SU-DHL-6 (cell line): Measurements from ENCODE around the gene ZNF483.

Experiments used
- H2AFZ ChIP-seq: fragments of 200-600 bp; sonication (generic); 2 replicates; pipeline ENCODE4 v1.6.1; 2014; ENCODE audit warnings: low read depth, mild to moderate bottlenecking, moderate library complexity, mixed read lengths, antibody characterized with exemption, low read length; ENCODE audit not compliant: severe bottlenecking
- H3F3A ChIP-seq: fragments of 200-600 bp; shearing (Covaris generic); 2 replicates; pipeline ENCODE4 v1.6.0; 2016; ENCODE audit warnings: antibody characterized with exemption, mild to moderate bottlenecking; ENCODE audit not compliant: insufficient read depth
- H3K27ac ChIP-seq: fragments of 200-600 bp; sonication (generic); 2 replicates; pipeline ENCODE4 v1.5.1; 2016; ENCODE audit warnings: low read depth, mild to moderate bottlenecking, low read length, moderate library complexity, mixed read lengths
- H3K27me3 ChIP-seq: fragments of 200-600 bp; sonication (generic), shearing (Covaris generic); 2 replicates; pipeline ENCODE4 v1.6.0; 2014; ENCODE audit warnings: mild to moderate bottlenecking, low read length
- H3K36me3 ChIP-seq: fragments of 200-600 bp; sonication (generic); 2 replicates; pipeline ENCODE4 v1.6.1; 2014; ENCODE audit warnings: mild to moderate bottlenecking, low read length, mixed read lengths
- H3K4me2 ChIP-seq: fragments of 300-600, 200-600 bp; shearing (Covaris generic), sonication (generic); 2 replicates; pipeline ENCODE4 v1.6.0; 2014; ENCODE audit warnings: low read length, low read depth, mild to moderate bottlenecking; ENCODE audit not compliant: poor library complexity, severe bottlenecking
- H3K4me3 ChIP-seq: fragments of 200-600 bp; sonication (generic); 2 replicates; pipeline ENCODE4 v1.5.1; 2014; ENCODE audit warnings: antibody characterized with exemption, low read length, mild to moderate bottlenecking, mixed read lengths; ENCODE audit not compliant: insufficient read depth, poor library complexity, severe bottlenecking
- H3K79me2 ChIP-seq: fragments of 200-600 bp; sonication (generic); 2 replicates; pipeline ENCODE4 v1.6.1; 2014; ENCODE audit warnings: mild to moderate bottlenecking, low read length, moderate library complexity; ENCODE audit not compliant: insufficient read depth
- H3K9ac ChIP-seq: fragments of 200-600 bp; sonication (generic); 2 replicates; pipeline ENCODE4 v1.7.0; 2014; ENCODE audit warnings: mild to moderate bottlenecking, low read length
- H3K9me2 ChIP-seq: fragments of 200-600 bp; sonication (generic); replicated peaks from 2 replicates; pipeline ENCODE4 v1.6.1; 2014; ENCODE audit warnings: low read length; ENCODE audit not compliant: insufficient read depth
- H3K9me3 ChIP-seq: fragments of 200-600 bp; sonication (generic); 2 replicates; pipeline ENCODE4 v1.6.1; 2014; ENCODE audit warnings: low read length, mixed read lengths; ENCODE audit not compliant: insufficient read depth
- H4K20me1 ChIP-seq: fragments of 200-600 bp; sonication (generic); 2 replicates; pipeline ENCODE4 v1.6.1; 2014; ENCODE audit warnings: low read depth, mild to moderate bottlenecking, antibody characterized with exemption, low read length, moderate library complexity, mixed read lengths
- EZH2phosphoT487 ChIP-seq: fragments of 200-600 bp; sonication (generic), shearing (Covaris generic); conservative IDR thresholded peaks from 2 replicates; pipeline ENCODE4 v1.6.1; 2018; ENCODE audit warnings: mild to moderate bottlenecking, antibody characterized with exemption, low read length, moderate library complexity, mixed read lengths
- TF ChIP-seq, protein P1 (sequence below): fragments of 200-600 bp; sonication (generic); IDR thresholded peaks from one replicate; pipeline ENCODE4 v1.5.1; 2017; ENCODE audit warnings: antibody characterized with exemption, mild to moderate bottlenecking, low read length, moderate library complexity; ENCODE audit not compliant: insufficient read depth, poor library complexity, severe bottlenecking

The ZNF483 gene

DNA sequence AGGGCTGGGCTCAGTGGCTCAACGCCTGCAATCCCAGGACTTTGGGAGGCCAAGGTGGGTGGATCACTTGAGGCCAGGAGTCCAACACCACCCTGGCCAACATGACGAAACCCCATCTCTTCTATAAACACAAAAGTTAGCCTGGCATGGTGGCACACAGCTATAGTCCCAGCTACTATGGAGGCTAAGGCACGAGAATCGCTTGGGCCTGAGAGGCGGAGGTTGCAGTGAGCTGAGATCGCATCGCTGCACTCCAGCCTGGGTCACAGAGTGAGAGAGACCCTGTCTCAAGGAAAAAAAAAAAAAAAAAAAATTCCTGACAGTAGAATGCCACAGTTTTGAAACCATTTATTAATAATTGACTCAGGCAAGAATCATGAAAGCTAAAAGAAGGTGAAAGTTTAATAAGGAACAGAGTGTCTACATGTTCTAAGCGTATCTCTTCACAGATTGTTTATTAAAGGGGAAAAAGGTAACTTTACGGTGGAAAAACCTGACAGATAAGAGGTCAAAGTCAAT, 80.1 kb downstream of the ZNF483 start:
- Histone ChIP-seq H3K9ac (no peak overlapping the region), H3K27me3 (no peaks in the 10 kb centered on the region), H4K20me1 (no peaks in the 10 kb centered on the region), H3K4me2 (no peak overlapping the region), H3K9me3 (no peaks in the 10 kb centered on the region), H2AFZ (no peak overlapping the region), H3K36me3 (no peaks in the 10 kb centered on the region), H3K79me2 (no peaks in the 10 kb centered on the region), H3K4me3 (no peak overlapping the region), H3K27ac (no peak overlapping the region), H3F3A (no peaks in the 10 kb centered on the region), H3K9me2 (no peaks in the 10 kb centered on the region)
- no peak for TF ChIP-seq EZH2phosphoT487
- TF ChIP-seq, protein P1, sequence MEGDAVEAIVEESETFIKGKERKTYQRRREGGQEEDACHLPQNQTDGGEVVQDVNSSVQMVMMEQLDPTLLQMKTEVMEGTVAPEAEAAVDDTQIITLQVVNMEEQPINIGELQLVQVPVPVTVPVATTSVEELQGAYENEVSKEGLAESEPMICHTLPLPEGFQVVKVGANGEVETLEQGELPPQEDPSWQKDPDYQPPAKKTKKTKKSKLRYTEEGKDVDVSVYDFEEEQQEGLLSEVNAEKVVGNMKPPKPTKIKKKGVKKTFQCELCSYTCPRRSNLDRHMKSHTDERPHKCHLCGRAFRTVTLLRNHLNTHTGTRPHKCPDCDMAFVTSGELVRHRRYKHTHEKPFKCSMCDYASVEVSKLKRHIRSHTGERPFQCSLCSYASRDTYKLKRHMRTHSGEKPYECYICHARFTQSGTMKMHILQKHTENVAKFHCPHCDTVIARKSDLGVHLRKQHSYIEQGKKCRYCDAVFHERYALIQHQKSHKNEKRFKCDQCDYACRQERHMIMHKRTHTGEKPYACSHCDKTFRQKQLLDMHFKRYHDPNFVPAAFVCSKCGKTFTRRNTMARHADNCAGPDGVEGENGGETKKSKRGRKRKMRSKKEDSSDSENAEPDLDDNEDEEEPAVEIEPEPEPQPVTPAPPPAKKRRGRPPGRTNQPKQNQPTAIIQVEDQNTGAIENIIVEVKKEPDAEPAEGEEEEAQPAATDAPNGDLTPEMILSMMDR = no peak

DNA sequence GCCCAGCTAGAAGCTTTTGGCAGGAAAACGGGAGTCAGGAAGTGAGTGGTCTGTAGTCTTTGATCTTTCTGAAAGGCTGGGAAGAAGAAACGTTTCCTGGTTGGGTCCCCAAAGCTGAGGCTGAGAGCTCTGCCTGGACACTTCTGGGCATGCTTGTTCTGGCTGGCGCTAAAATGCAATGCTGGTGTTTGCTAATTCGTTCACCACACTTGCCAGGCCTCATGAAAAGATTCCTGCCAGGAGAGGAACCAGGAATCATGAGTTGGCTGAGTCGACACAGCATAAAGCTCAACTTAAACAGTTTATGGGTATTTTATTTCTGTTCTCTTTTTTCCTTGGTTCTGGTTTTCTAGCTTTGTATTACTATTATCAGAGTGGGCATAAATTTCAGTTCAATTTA, 85.2 kb downstream of the ZNF483 start:
- H4K20me1 ChIP-seq = no peaks in the 10 kb centered on the region
- no peak overlapping the region for H3K4me2 ChIP-seq
- no peak for TF ChIP-seq EZH2phosphoT487
- TF ChIP-seq, protein P1 = no peak
- H3K9me2 ChIP-seq = no peaks in the 10 kb centered on the region
- H2AFZ ChIP-seq = no peak overlapping the region
- H3K27me3 ChIP-seq = no peaks in the 10 kb centered on the region
- no peak overlapping the region for H3K4me3 ChIP-seq
- no peaks in the 10 kb centered on the region for H3F3A ChIP-seq
- no peaks in the 10 kb centered on the region for H3K79me2 ChIP-seq
- H3K27ac ChIP-seq = no peak overlapping the region
- no peaks in the 10 kb centered on the region for H3K36me3 ChIP-seq
- no peak overlapping the region for H3K9ac ChIP-seq
- H3K9me3 ChIP-seq = no peaks in the 10 kb centered on the region

- H3K4me3 ChIP-seq = no peak overlapping the region
- H3K9me2 ChIP-seq = no peaks in the 10 kb centered on the region
- no peak overlapping the region for H3K27ac ChIP-seq
- no peaks in the 10 kb centered on the region for H3F3A ChIP-seq
- no peaks in the 10 kb centered on the region for H3K36me3 ChIP-seq
- no peaks in the 10 kb centered on the region for H3K27me3 ChIP-seq
- no peak overlapping the region for H3K9ac ChIP-seq
- TF ChIP-seq, protein P1 = no peak
- TF ChIP-seq EZH2phosphoT487 = no peak
- no peak overlapping the region for H3K4me2 ChIP-seq
- no peak overlapping the region for H2AFZ ChIP-seq
- H3K79me2 ChIP-seq = no peaks in the 10 kb centered on the region
- H3K9me3 ChIP-seq = no peaks in the 10 kb centered on the region
- H4K20me1 ChIP-seq = no peaks in the 10 kb centered on the region
These were observed 85.9 kb downstream of the ZNF483 start for GRCh38 chr9:111610845-111611244.
